Activated CD4-positive, alpha-beta T cell treated with anti-CD3 and anti-CD28 coated beads, Interleukin-2, amount 10 ng/mL, durations not matched to agents 7 days and 5 days (primary cell): ENCODE data around the gene ARFGAP1. TPM values are rescaled to one million over a fixed set of nuclear protein-coding genes. Genes with fewer than 3 reads are reported as not detected.
A peak's percentile ranks its signal among the peaks of the same experiment; 100 is the strongest.

Source experiments
- CTCF ChIA-PET: fragments of 350-600 bp; sonication (Branson Sonifier 250); formaldehyde crosslinking; loops from one replicate; lab custom pipeline; 2021; ENCODE audit warnings: antibody characterized with exemption; lab: Charles Lee
- POLR2A ChIA-PET: fragments of 350-600 bp; sonication (Branson Sonifier 250); formaldehyde crosslinking; loops from one replicate; lab custom pipeline; 2021; ENCODE audit warnings: antibody characterized with exemption; lab: Charles Lee
- DNase-seq: peaks from one replicate; pipeline ENCODE4 v3.0.0-alpha.2; 2020
- H3K27ac Mint-ChIP-seq: one replicate; pipeline ENCODE4 v1.8.0; 2021; ENCODE audit warnings: mild to moderate bottlenecking, moderate library complexity, mixed read lengths
- H3K27me3 Mint-ChIP-seq: one replicate; pipeline ENCODE4 v1.8.0; 2021; ENCODE audit warnings: mixed read lengths
- H3K36me3 Mint-ChIP-seq: one replicate; pipeline ENCODE4 v1.8.0; 2021; ENCODE audit warnings: low read depth, mixed read lengths
- H3K4me1 Mint-ChIP-seq: one replicate; pipeline ENCODE4 v1.8.0; 2021; ENCODE audit warnings: mixed read lengths
- H3K4me3 Mint-ChIP-seq: one replicate; pipeline ENCODE4 v1.8.0; 2021; ENCODE audit warnings: mild to moderate bottlenecking, moderate library complexity, mixed read lengths
- H3K9me3 Mint-ChIP-seq: one replicate; pipeline ENCODE4 v1.8.0; 2021; ENCODE audit warnings: mixed read lengths
- total RNA-seq, 2 experiments: library from RNA; stranded (reverse); gene quantifications; one replicate each; pipeline ENCODE4 v1.2.3, GENCODE V29; 2021

The ARFGAP1 gene
- total RNA-seq, 2 experiments from 2014 or later, result 88.0 to 94.4 TPM

- H3K27ac Mint-ChIP-seq, result no peak overlapping the region
- no peak for DNase-seq
- H3K9me3 Mint-ChIP-seq, result peaks cover 3% of the 10 kb centered on the region
- CTCF ChIA-PET, result no interaction called here
- POLR2A ChIA-PET, result no interaction called here
- H3K36me3 Mint-ChIP-seq, result no peaks in the 10 kb centered on the region
- no peaks in the 10 kb centered on the region for H3K4me1 Mint-ChIP-seq
- no peak overlapping the region for H3K4me3 Mint-ChIP-seq
- H3K27me3 Mint-ChIP-seq, result peaks cover 8% of the 10 kb centered on the region
Observed at GRCh38 chr20:63322146-63322932, 49.7 kb downstream of the ARFGAP1 start.

GRCh38 chr20:63322933-63323273, 50.3 kb downstream of the ARFGAP1 start:
- Mint-ChIP-seq H3K4me1 (no peaks in the 10 kb centered on the region), H3K27me3 (peaks cover 8% of the 10 kb centered on the region), H3K36me3 (no peaks in the 10 kb centered on the region), H3K9me3 (peaks cover 3% of the 10 kb centered on the region), H3K27ac (no peak overlapping the region), H3K4me3 (no peak overlapping the region)
- DNase-seq, result no peak
- ChIA-PET POLR2A (no interaction called here), CTCF (no interaction called here)

GRCh38 chr20:63323357-63323981, 50.9 kb downstream of the ARFGAP1 start:
- H3K4me1 Mint-ChIP-seq, result no peaks in the 10 kb centered on the region
- CTCF ChIA-PET, result no interaction called here
- H3K27ac Mint-ChIP-seq, result no peak overlapping the region
- peaks cover 3% of the 10 kb centered on the region for H3K9me3 Mint-ChIP-seq
- no peaks in the 10 kb centered on the region for H3K36me3 Mint-ChIP-seq
- POLR2A ChIA-PET, result no interaction called here
- H3K4me3 Mint-ChIP-seq, result no peak overlapping the region
- peaks cover 8% of the 10 kb centered on the region for H3K27me3 Mint-ChIP-seq
- DNase-seq, result no peak

DNA sequence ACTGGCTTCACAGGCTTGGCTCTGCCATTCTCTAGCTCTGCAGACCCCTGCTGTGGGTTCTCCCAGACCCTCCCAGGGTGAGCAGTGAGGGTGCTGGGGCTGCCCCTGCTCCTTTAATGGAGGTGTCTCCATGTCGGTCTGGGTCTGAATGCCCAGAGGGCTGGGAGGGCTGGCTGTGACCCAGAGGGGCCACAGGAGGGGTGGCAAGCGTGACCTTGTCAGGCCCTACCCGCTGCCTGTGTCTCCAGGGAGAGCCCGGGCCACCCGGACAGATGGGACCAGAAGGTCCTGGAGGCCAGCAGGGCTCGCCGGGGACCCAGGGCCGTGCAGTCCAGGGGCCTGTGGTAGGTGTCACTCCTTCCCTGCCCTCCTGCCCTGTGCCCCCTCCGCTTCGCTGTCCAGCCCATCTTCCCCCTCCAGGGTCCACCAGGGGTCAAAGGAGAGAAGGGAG, 52.4 kb downstream of the ARFGAP1 start:
- ChIA-PET CTCF (no interaction called here), POLR2A (no interaction called here)
- no peak overlapping the region for H3K4me3 Mint-ChIP-seq
- H3K36me3 Mint-ChIP-seq, result no peaks in the 10 kb centered on the region
- no peaks in the 10 kb centered on the region for H3K4me1 Mint-ChIP-seq
- DNase-seq, result no peak
- peaks cover 3% of the 10 kb centered on the region for H3K9me3 Mint-ChIP-seq
- no peak overlapping the region for H3K27ac Mint-ChIP-seq
- peaks cover 8% of the 10 kb centered on the region for H3K27me3 Mint-ChIP-seq

- ChIA-PET POLR2A (no interaction called here), CTCF (no interaction called here)
- H3K9me3 Mint-ChIP-seq, result peaks cover 3% of the 10 kb centered on the region
- no peak overlapping the region for H3K4me3 Mint-ChIP-seq
- H3K27me3 Mint-ChIP-seq, result peaks cover 8% of the 10 kb centered on the region
- no peaks in the 10 kb centered on the region for H3K36me3 Mint-ChIP-seq
- H3K4me1 Mint-ChIP-seq, result no peaks in the 10 kb centered on the region
- DNase-seq, result no peak
- H3K27ac Mint-ChIP-seq, result no peak overlapping the region
Observed at GRCh38 chr20:63325554-63326313, 53.1 kb downstream of the ARFGAP1 start.

- ChIA-PET CTCF (no interaction called here), POLR2A (no interaction called here)
- Mint-ChIP-seq H3K36me3 (no peaks in the 10 kb centered on the region), H3K4me1 (no peaks in the 10 kb centered on the region), H3K27ac (peak overlapping the region; percentile 85), H3K9me3 (peaks cover 6% of the 10 kb centered on the region), H3K4me3 (no peak overlapping the region), H3K27me3 (peaks cover 8% of the 10 kb centered on the region)
- no peak for DNase-seq
Observed at GRCh38 chr20:63326314-63327230, 54.0 kb downstream of the ARFGAP1 start.

DNA sequence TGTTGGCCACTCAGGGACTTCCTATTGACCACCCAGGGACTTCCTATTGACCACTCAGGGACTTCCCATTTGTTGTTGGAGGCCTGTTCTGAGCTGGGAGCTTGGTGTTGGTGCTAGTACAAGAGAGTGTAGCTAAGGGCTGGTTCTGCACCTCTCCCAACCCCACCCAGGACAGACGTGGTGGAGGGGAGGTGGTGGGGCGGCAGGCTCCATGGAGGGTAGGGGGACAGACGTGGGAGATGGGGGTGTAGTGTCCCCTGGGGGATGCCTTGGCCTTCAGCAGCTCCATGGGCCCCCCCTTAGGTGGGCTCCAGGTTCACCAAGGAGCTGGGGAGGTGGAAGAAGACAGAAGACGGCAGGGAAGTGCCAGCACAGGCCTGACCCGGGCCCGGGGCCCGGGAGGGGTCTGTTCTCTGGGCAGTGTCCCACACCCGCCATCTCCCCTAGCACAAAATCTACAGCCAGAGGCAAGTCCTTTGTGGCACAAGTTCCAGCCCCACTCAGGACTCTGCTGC, 54.7 kb downstream of the ARFGAP1 start:
- H3K9me3 Mint-ChIP-seq, result peaks cover 13% of the 10 kb centered on the region
- peaks cover 4% of the 10 kb centered on the region for H3K36me3 Mint-ChIP-seq
- ChIA-PET CTCF (no interaction called here), POLR2A (no interaction called here)
- H3K27me3 Mint-ChIP-seq, result peaks cover 8% of the 10 kb centered on the region
- no peak overlapping the region for H3K4me3 Mint-ChIP-seq
- DNase-seq, result no peak
- no peaks in the 10 kb centered on the region for H3K4me1 Mint-ChIP-seq
- H3K27ac Mint-ChIP-seq, result peak overlapping the region; percentile 85

- Mint-ChIP-seq H3K4me1 (no peaks in the 10 kb centered on the region), H3K27me3 (peaks cover 5% of the 10 kb centered on the region), H3K9me3 (peaks cover 13% of the 10 kb centered on the region), H3K27ac (no peak overlapping the region), H3K4me3 (no peak overlapping the region), H3K36me3 (peaks cover 4% of the 10 kb centered on the region)
- ChIA-PET POLR2A (no interaction called here), CTCF (interaction anchor here (0.9 kb wide), 1 partner anchor 179 kb away, joined by 3 read pairs; no protein-coding TSS in a partner anchor)
- DNase-seq, result no peak
Observed at GRCh38 chr20:63328026-63328700, 55.5 kb downstream of the ARFGAP1 start.

- Mint-ChIP-seq H3K4me3 (no peak overlapping the region), H3K9me3 (peaks cover 13% of the 10 kb centered on the region), H3K27me3 (peaks cover 4% of the 10 kb centered on the region), H3K36me3 (peaks cover 4% of the 10 kb centered on the region), H3K4me1 (no peaks in the 10 kb centered on the region), H3K27ac (no peak overlapping the region)
- no peak for DNase-seq
- ChIA-PET POLR2A (no interaction called here), CTCF (interaction anchor here (0.9 kb wide), 1 partner anchor 179 kb away, joined by 3 read pairs; no protein-coding TSS in a partner anchor)
Observed at GRCh38 chr20:63328718-63329275, 56.2 kb downstream of the ARFGAP1 start.

DNA sequence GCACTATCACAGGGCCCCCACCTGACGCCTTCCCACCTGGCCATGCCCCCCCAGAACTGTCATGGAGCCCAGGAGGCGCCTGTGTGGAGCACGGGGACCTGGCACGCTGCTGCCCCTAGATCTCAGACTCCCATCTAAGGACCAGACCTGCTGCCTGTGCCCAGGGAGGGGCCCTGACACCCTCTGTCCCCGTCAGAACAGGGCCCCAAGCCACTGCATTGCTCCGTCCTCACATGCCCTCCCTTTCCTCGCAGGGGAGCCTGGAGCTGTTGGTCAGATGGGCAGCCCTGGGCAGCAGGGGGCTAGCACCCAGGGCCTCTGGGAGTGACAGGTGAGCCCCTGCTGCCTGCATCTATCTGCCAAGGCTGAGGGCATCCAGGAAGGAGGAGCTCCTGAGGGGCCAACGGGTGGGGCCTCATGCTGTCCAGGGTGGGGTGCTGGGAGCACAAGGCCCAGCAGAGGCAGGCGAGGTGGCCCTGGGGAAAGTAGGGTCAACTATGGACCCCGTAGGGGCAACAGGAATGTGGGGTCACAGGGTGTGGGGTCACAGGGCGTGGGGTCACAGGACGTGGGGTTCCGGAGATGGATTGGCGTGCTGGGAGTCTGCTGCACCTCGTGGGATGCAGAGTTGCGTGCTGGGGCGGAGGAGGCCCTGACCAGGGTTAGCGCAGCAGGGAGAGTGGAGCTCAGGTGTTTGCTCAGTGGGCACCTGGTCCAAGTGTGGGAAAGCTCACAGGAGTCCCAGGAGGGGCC, 56.9 kb downstream of the ARFGAP1 start:
- H3K4me3 Mint-ChIP-seq, result no peak overlapping the region
- H3K4me1 Mint-ChIP-seq, result no peaks in the 10 kb centered on the region
- CTCF ChIA-PET, result interaction anchor here (0.9 kb wide), 1 partner anchor 178 kb away, joined by 3 read pairs; no protein-coding TSS in a partner anchor
- POLR2A ChIA-PET, result no interaction called here
- no peaks in the 10 kb centered on the region for H3K27me3 Mint-ChIP-seq
- peak overlapping the region; percentile 69 for H3K27ac Mint-ChIP-seq
- DNase-seq, result no peak
- peaks cover 4% of the 10 kb centered on the region for H3K36me3 Mint-ChIP-seq
- H3K9me3 Mint-ChIP-seq, result peaks cover 13% of the 10 kb centered on the region
